Measurements from ENCODE around the gene FOXP1.

FOXP1 gene

DNA sequence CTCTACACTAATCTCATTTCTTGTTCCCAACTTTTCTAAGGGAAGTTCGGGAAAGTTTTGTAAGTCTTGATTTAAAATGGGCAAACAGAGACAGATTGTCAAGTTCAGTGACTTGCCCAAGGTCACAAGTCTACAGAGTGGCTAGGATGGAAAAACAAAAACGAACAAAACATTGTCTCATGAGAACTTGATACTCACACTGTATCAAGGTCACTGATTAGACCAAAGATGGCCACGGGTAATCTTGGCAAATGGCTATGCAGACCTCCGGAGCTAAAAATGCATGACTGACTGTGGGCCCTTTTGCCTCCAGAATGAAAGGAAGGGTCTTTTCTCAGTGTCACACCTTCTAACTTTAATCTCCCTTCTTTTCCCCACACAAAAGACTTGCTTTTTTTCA is 460.9 kb downstream of the FOXP1 start:
- H3K4me3 ChIP-seq (ENCODE audit: control insufficient read depth, low read depth, low read length): no peak overlapping the region
- DNase-seq (ENCODE audit: low read depth): no peak
- TF ChIP-seq, protein P1, sequence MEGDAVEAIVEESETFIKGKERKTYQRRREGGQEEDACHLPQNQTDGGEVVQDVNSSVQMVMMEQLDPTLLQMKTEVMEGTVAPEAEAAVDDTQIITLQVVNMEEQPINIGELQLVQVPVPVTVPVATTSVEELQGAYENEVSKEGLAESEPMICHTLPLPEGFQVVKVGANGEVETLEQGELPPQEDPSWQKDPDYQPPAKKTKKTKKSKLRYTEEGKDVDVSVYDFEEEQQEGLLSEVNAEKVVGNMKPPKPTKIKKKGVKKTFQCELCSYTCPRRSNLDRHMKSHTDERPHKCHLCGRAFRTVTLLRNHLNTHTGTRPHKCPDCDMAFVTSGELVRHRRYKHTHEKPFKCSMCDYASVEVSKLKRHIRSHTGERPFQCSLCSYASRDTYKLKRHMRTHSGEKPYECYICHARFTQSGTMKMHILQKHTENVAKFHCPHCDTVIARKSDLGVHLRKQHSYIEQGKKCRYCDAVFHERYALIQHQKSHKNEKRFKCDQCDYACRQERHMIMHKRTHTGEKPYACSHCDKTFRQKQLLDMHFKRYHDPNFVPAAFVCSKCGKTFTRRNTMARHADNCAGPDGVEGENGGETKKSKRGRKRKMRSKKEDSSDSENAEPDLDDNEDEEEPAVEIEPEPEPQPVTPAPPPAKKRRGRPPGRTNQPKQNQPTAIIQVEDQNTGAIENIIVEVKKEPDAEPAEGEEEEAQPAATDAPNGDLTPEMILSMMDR (conservative IDR thresholded peaks at IDR 0.05; ENCODE audit: control insufficient read depth, insufficient read depth, low read depth, low read length): no peak

- no peak overlapping the region for H3K4me3 ChIP-seq (ENCODE audit: control insufficient read depth, low read depth, low read length)
- TF ChIP-seq, protein P1 (conservative IDR thresholded peaks at IDR 0.05; ENCODE audit: control insufficient read depth, insufficient read depth, low read depth, low read length): no peak
- DNase-seq (ENCODE audit: low read depth): no peak
Observed at GRCh38 chr3:71121429-71122167, 461.9 kb downstream of the FOXP1 start.

DNA sequence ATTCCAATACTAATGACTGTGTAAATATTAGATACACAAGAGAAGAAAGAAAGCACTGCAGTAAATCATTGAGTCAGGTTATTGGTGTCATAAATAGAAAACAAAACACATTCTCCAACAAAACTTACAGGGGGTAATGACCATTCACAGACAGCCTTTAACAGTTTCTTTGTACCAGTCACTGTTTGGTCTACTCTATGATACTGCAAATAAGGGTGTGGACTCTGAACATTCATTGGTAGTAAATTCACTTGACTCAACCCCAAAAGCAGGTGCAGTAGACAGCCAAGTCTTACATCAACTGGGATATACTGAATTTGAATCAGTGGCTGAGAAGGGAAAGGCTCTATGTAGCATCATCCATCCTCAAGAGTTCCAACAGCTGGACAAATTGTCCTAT is 463.5 kb downstream of the FOXP1 start:
- DNase-seq (ENCODE audit: low read depth): no peak
- TF ChIP-seq, protein P1 (conservative IDR thresholded peaks at IDR 0.05; ENCODE audit: control insufficient read depth, insufficient read depth, low read depth, low read length): no peak
- no peak overlapping the region for H3K4me3 ChIP-seq (ENCODE audit: control insufficient read depth, low read depth, low read length)

DNA sequence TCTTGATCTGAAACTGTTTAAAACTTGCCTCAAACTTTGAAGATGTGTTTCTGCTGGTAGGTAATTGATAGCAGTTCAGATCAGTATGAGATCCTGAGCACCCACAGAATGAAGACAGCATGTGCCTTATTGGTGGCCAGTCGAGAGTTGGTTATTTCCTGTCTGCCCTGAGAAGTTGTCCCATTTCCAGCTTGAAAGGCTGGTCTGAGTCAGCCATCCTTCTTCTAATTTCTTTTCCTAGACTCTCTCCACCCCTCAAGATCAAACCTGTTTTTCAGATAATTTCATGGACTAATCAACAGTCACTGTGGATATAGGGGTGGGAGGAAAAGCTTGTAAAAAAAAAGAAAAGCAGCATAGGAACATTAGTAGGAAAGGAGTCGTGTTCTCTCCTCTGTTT is 464.4 kb downstream of the FOXP1 start:
- DNase-seq (ENCODE audit: low read depth): peak; percentile 53
- TF ChIP-seq, protein P1 (conservative IDR thresholded peaks at IDR 0.05; ENCODE audit: control insufficient read depth, insufficient read depth, low read depth, low read length): no peak
- no peak overlapping the region for H3K4me3 ChIP-seq (ENCODE audit: control insufficient read depth, low read depth, low read length)

- TF ChIP-seq, protein P1 (conservative IDR thresholded peaks at IDR 0.05; ENCODE audit: control insufficient read depth, insufficient read depth, low read depth, low read length): no peak
- DNase-seq (ENCODE audit: low read depth): no peak
- no peak overlapping the region for H3K4me3 ChIP-seq (ENCODE audit: control insufficient read depth, low read depth, low read length)
Observed at GRCh38 chr3:71118436-71118835, 465.1 kb downstream of the FOXP1 start.

- DNase-seq (ENCODE audit: low read depth): peak; percentile 70
- H3K4me3 ChIP-seq (ENCODE audit: control insufficient read depth, low read depth, low read length): no peak overlapping the region
- TF ChIP-seq, protein P1 (conservative IDR thresholded peaks at IDR 0.05; ENCODE audit: control insufficient read depth, insufficient read depth, low read depth, low read length): no peak
Observed at GRCh38 chr3:71117572-71118247, 465.8 kb downstream of the FOXP1 start.
